Body of pancreas (tissue), 4 donors: ENCODE measurements around the gene GCA. TPM values are rescaled to one million over a fixed set of nuclear protein-coding genes. Genes with fewer than 3 reads are reported as not detected.

ENCODE experiments used
- ATAC-seq: fragments of 150-250 bp; one replicate; pipeline ENCODE4 v1.9.1; 2016
- DNase-seq, 4 donors: peaks; one replicate each; pipeline ENCODE4 v3.0.0-alpha.2; 2019
- H3K27ac ChIP-seq, 4 donors: fragments of 200-600 bp; sonication (generic); 1 replicate in 3 of 4; 2 replicates in 1 of 4; pipeline versions ENCODE4 v1.5.1 to v1.6.1; 2016 to 2019; ENCODE audit warnings: mild to moderate bottlenecking in 1 of 4, mixed read lengths in 1 of 4, moderate library complexity in 1 of 4
- H3K27me3 ChIP-seq, 2 donors: fragments of 200-600 bp; sonication (generic); one replicate each; pipeline ENCODE4 v1.6.0; 2016; ENCODE audit warnings: mild to moderate bottlenecking in 1 of 2
- H3K36me3 ChIP-seq, 2 donors: fragments of 200-600 bp; sonication (generic); replicated peaks in 1 of 2; 2 replicates each; pipeline ENCODE4 v1.5.1; 2016; ENCODE audit warnings: low read depth in 2 of 2; ENCODE audit not compliant: insufficient read depth in 1 of 2
- H3K4me1 ChIP-seq: fragments of 200-600 bp; sonication (generic); one replicate; pipeline ENCODE4 v1.6.0; 2016
- H3K4me3 ChIP-seq, 2 donors: fragments of 200-600 bp; sonication (generic); 1 replicate in 1 of 2; 2 replicates in 1 of 2; pipeline ENCODE4 v1.5.1; 2016 to 2019
- H3K9me3 ChIP-seq, 3 donors: fragments of 200-600 bp; sonication (generic); 1 replicate in 2 of 3; 2 replicates in 1 of 3; pipeline ENCODE4 v1.5.1; 2016
- POLR2A ChIP-seq, 3 donors: fragments of 450-650 bp; IDR thresholded peaks; one replicate each; pipeline ENCODE4 v1.6.1; 2016; ENCODE audit warnings: antibody characterized with exemption in 3 of 3, mild to moderate bottlenecking in 2 of 3
- WGBS, 2 donors: methylation state at CpG; one replicate each; pipeline ENCODE4 v1.1.5; 2017; 5-methylcytosine and 5-hydroxymethylcytosine counted together
- intact Hi-C: fragments of 100-400 bp; cut with DNase I; formaldehyde crosslinking; loops from one replicate; pipeline ENCODE4 v1.15.1; 2023
- total RNA-seq, 2 donors: library from RNA; depleted of rRNA; stranded (reverse); fragments of >200 nt; gene quantifications; one replicate each; pipeline ENCODE4 v1.1.0, GENCODE V29; 2016
- TF ChIP-seq, protein P1 (sequence below), 7 experiments: fragments of 450-650 bp in 4 of 7; fragments of 200-600 bp in 3 of 7; sonication (generic) in 3 of 7; IDR thresholded peaks; one replicate each; pipeline ENCODE4 v1.5.1; 2016 to 2019; ENCODE audit warnings: antibody characterized with exemption in 7 of 7

Gene GCA, protein sequence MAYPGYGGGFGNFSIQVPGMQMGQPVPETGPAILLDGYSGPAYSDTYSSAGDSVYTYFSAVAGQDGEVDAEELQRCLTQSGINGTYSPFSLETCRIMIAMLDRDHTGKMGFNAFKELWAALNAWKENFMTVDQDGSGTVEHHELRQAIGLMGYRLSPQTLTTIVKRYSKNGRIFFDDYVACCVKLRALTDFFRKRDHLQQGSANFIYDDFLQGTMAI
- 10 to 100 TPM; 14.0 to 15.2 TPM for total RNA-seq

DNA sequence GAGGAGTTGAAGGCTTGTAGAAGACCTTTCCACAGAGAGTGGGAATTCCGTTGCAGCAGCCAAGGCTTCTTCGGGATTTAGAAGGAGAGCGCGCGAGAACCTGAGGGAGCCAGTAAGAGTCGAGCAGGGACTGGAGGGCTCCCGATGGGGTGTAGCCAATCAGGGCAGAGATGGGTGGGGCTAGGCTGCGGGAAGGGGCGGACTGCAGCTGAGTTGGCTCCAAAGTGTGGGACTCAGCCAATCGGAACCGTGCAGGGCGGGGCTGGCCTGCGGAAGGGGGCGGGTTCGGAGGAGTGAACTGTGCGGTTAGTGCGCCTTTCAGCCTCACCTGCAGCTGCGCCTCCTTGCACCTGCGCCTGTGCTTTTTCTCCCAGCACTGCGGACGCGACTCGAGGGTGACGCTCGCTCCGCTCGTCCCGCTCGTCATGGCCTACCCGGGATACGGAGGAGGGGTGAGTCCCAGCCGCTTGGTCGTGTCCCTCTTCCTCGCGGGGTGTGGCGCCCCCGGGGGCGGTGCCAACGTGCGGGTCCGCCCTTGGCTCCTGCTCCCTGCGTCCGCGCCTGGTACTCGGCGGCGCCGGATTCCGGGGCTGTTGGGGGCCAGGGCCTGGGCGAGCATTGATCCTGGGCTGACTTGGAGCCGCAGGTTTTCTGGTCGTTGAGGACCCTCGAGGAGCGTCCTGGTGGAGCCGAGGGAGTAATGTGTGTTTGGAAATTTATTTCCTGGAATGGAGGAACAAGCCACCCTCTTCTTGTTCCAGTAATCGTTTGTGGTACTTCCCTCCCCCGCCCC, at the start of gene GCA:
TSS of gene GCA (plus strand) at position 309 of the 793 bp plus-strand sequence. CDS start at position 426, 117 bp downstream.
- WGBS, 2 donors: 1% methylated on average over 26 to 57 of the region's 57 CpGs
- H3K27ac ChIP-seq: peak within 1 kb of the TSS; percentile 77 to 97 (median 92)

DNA sequence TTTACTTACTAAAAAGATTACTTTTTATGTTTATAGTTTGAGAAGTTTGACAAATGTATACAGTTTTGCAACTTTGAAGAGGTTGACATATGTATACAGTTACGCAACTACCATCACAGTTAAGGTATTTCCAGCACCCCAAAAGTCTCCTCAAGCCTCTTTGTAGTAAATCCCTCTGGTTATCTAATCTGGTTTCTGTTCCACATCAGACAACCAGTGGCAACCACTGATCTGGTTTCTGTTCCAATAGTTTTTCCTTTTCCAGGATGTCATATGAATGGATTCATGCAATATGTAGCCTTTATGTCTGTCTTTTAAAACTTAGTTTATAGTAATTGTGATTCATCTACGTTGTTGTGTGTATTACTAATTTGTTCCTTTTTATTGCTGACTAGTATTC, 48.9 kb upstream of the GCA start:
- H3K27me3 ChIP-seq: no peaks in the 10 kb centered on the region
- TF ChIP-seq POLR2A (IDR thresholded peaks at IDR 0.05): no peak
- TF ChIP-seq, protein P1, sequence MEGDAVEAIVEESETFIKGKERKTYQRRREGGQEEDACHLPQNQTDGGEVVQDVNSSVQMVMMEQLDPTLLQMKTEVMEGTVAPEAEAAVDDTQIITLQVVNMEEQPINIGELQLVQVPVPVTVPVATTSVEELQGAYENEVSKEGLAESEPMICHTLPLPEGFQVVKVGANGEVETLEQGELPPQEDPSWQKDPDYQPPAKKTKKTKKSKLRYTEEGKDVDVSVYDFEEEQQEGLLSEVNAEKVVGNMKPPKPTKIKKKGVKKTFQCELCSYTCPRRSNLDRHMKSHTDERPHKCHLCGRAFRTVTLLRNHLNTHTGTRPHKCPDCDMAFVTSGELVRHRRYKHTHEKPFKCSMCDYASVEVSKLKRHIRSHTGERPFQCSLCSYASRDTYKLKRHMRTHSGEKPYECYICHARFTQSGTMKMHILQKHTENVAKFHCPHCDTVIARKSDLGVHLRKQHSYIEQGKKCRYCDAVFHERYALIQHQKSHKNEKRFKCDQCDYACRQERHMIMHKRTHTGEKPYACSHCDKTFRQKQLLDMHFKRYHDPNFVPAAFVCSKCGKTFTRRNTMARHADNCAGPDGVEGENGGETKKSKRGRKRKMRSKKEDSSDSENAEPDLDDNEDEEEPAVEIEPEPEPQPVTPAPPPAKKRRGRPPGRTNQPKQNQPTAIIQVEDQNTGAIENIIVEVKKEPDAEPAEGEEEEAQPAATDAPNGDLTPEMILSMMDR (IDR thresholded peaks at IDR 0.05): no peak
- no peak overlapping the region for H3K4me3 ChIP-seq
- H3K4me1 ChIP-seq: peaks cover 29% of the 10 kb centered on the region
- H3K9me3 ChIP-seq: no peaks in the 10 kb centered on the region
- no peaks in the 10 kb centered on the region for H3K36me3 ChIP-seq
- intact Hi-C loops: loop anchor here (5.0 kb wide), 1 partner anchor 73 kb away; no protein-coding TSS in a partner anchor
- WGBS, 2 donors: 92 to 95% methylated on average over 2 of the region's 2 CpGs
- ATAC-seq (no peak), DNase-seq (no peak)
- no peak overlapping the region for H3K27ac ChIP-seq

More for the DNA sequence above, at the start of gene GCA:
- ATAC-seq (peak; percentile 99), DNase-seq (peak; percentile 98 to 99 (median 98))
- Histone ChIP-seq H3K27me3 (no peaks in the 10 kb centered on the region), H3K36me3 (no peaks in the 10 kb centered on the region), H3K4me3 (peak within 1 kb of the TSS; percentile 1 to 83), H3K9me3 (no peaks in the 10 kb centered on the region), H3K4me1 (peaks cover 9% of the 10 kb centered on the region)
- intact Hi-C loops: no loop called here
- peak; percentile 82 to 94 (median 91) for TF ChIP-seq POLR2A (IDR thresholded peaks at IDR 0.05)
- TF ChIP-seq, protein P1 (IDR thresholded peaks at IDR 0.05): peak in 4 of 7 experiments; percentile 24 to 41 (median 29)

DNA sequence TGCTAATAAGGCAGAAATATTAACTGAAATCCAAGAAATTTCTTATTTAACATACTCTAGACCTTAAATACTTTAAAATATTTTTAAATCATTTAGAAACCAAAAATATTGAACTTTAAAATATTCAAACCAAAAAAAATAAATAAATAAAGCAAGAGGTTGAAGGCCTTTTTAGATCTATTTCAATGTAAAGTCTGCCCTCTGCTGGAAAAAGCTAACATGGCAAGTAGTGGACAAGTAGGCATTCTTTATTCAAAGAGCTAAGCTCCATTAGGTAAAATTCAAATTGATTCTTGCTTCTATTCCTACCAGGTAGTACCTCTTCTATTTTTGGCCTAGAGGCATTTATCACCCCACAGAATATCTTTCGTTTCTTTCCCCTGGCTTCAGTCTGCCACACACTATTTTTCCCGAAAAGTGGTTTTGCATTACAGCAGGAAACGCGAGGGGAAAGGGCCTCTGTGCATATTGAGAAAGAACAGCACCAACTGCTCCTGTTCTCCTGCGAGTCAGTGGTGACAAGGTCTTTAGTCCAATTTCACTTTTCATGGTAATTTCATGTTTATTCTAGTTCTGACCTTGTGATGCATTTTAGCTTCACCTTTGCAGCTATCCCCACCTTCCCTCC, 45.9 kb upstream of the GCA start:
- Histone ChIP-seq H3K4me1 (peaks cover 3% of the 10 kb centered on the region), H3K9me3 (no peaks in the 10 kb centered on the region), H3K27me3 (no peaks in the 10 kb centered on the region), H3K27ac (no peak overlapping the region), H3K4me3 (no peak overlapping the region), H3K36me3 (no peaks in the 10 kb centered on the region)
- WGBS, 2 donors: 50 to 56% methylated on average over 5 of the region's 5 CpGs
- peak; percentile 84 for ATAC-seq
- TF ChIP-seq, protein P1 (IDR thresholded peaks at IDR 0.05): peak; percentile 58 to 94 (median 83)
- TF ChIP-seq POLR2A (IDR thresholded peaks at IDR 0.05): no peak
- intact Hi-C loops: loop anchor here (5.0 kb wide), 1 partner anchor 76 kb away; no protein-coding TSS in a partner anchor
- DNase-seq: peak; percentile 74 to 88 (median 78)

DNA sequence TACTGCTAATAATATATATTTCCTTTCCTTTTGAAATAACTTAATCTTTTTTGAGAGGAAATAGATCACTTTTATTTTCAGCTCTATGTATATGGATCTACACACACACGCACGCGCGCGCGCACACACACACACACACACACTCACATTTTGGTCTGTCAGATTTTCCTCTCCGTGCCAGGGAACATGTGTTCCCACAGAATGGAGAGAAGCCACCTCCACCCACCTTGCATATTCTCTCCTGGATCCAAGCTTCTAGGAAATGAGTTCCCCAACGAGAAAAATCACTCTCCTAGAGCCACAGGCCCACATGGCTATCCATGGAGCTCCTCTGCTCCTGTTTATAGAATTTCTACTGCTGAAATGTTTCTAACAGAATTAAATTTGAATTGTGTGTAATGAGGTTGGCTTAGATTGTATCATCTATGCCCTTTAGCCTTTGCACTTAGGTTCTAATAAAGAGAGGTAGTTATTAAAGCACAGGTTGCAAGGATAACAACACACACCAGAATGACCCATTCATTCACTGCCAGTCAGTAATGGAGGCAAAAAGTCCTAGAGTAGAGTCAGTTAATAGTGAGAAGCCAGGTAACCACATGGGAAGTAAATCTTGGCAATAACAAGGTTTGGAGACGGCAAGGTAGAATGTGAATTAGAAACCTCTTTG, 45.1 kb upstream of the GCA start:
- intact Hi-C loops: loop anchor here (5.0 kb wide), 1 partner anchor 77 kb away; no protein-coding TSS in a partner anchor
- no peak for DNase-seq
- Histone ChIP-seq H3K4me3 (no peak overlapping the region), H3K27me3 (no peaks in the 10 kb centered on the region), H3K27ac (no peak overlapping the region), H3K4me1 (no peaks in the 10 kb centered on the region), H3K36me3 (no peaks in the 10 kb centered on the region), H3K9me3 (no peaks in the 10 kb centered on the region)
- WGBS, 2 donors: 86 to 90% methylated on average over 9 of the region's 9 CpGs
- ATAC-seq: no peak
- TF ChIP-seq, protein P1 (IDR thresholded peaks at IDR 0.05): no peak
- no peak for TF ChIP-seq POLR2A (IDR thresholded peaks at IDR 0.05)
